GM12892 (cell line): ENCODE results near the gene ATP13A3.
A peak's percentile ranks its signal among the peaks of the same experiment; 100 is the strongest.
"Not testable (repeated sequence)": the region's sequence is repeated elsewhere in the genome, so short reads cannot be mapped to it uniquely, and the experiment has no call there.

Experiments
- DNase-seq: peaks from one replicate; pipeline ENCODE4 v3.0.0; 2011; ENCODE audit not compliant: insufficient read length
- FAIRE-seq: peaks from 2 replicates; lab custom pipeline; 2011; peaks lifted over from hg19 to GRCh38; lab: Jason Lieb, UNC
- POLR2A ChIP-seq: IDR thresholded peaks from 2 replicates; pipeline ENCODE4 v1.6.1; 2011; ENCODE audit warnings: low read depth, low read length, control low read depth
- POLR2AphosphoS5 ChIP-seq: IDR thresholded peaks from 2 replicates; pipeline ENCODE4 v1.6.1; 2011; ENCODE audit warnings: low read depth, low read length, control low read depth
- TAF1 ChIP-seq: IDR thresholded peaks from 2 replicates; pipeline ENCODE4 v1.6.1; 2011; ENCODE audit warnings: low read depth, mild to moderate bottlenecking, control low read depth, low read length, borderline replicate concordance

ATP13A3 gene

GRCh38 chr3:194483850-194484249 is 3.0 kb downstream of the ATP13A3 start:
- DNase-seq (no peak), FAIRE-seq (no peak)
- TF ChIP-seq TAF1 (no peak), POLR2A (no peak), POLR2AphosphoS5 (no peak)

GRCh38 chr3:194482830-194483229 is 4.0 kb downstream of the ATP13A3 start:
- not testable (repeated sequence) for FAIRE-seq, DNase-seq

- TF ChIP-seq POLR2AphosphoS5 = no peak
- no peak for TF ChIP-seq TAF1
- TF ChIP-seq POLR2A = no peak
- FAIRE-seq (no peak), DNase-seq (no peak)
Observed at GRCh38 chr3:194482196-194482593, 4.6 kb downstream of the ATP13A3 start.

DNA sequence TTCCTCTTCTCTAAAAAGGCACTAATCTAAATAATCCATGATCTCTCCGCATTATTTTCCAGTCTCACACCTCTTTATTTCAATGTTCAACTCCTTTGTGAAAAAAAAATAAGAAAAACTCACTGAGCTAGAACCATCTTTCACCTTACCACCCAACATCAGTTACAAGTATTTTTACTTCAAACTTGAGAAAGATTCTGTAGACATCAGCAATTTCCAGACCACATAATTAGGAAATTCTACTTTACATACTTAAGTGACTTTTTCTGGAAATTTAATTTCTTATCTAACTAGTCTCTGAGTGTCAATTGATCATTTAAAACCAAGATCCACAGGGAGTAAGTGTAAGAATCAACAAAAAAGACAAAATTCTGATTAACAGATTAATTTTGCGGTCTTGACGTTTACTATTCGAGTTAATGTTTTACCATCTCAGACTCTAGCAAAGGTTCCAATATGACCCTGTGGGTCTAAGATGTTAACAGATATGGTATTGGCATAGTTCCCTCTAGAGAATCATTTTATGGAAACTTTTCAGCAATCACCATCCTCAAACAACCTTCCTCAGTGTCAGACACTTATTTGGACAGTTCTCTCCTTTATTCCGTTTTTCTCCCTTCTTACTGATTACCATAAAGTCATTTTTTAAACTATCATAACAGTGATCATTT is 5.1 kb downstream of the ATP13A3 start:
- DNase-seq (no peak), FAIRE-seq (no peak)
- TF ChIP-seq TAF1 (no peak), POLR2AphosphoS5 (no peak)

DNA sequence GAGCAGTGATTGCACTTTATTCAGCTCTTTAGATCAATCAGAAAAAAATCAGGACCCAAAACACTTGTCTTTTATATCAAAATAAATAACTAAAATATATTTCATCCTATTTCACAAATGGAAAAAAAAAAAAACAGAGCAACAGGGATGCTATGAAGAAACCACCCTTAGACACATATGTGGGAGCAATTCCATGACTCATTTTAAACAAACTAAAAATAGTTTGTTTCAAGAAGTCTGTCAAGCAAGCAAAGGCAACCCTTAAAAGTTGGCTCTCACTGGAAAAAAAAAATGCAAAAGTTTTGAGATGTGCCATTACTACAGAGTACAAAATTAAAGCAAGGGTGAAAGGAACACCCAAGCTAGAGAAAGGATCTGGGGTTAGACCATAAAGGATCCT is 5.7 kb downstream of the ATP13A3 start:
- FAIRE-seq = no peak
- TF ChIP-seq TAF1 (no peak), POLR2AphosphoS5 (no peak)
- DNase-seq = no peak

DNA sequence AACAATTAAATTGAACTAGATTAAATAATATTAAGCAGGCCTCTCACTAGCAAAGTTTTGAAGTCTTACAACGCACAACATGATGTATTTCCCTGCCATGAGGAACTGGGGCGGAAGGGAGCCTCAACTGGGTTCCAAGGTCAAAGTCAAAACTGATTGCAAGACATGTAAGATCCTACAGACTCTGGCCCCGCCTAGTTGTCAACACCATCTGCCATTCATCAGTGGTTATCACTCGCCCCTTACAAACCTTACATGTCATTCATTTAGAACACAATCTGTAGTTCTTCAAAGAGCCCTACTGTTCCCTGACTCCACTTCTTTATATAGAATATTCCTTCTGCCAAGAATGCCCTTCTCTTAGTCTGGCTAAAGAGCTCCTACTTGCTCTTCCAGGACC is 10.0 kb downstream of the ATP13A3 start:
- TF ChIP-seq TAF1 (no peak), POLR2A (no peak), POLR2AphosphoS5 (no peak)
- DNase-seq = no peak
- no peak for FAIRE-seq

- DNase-seq = no peak
- TF ChIP-seq POLR2AphosphoS5 (no peak), TAF1 (no peak), POLR2A (no peak)
- FAIRE-seq = no peak
Observed at GRCh38 chr3:194475978-194476377, 10.8 kb downstream of the ATP13A3 start.

- TF ChIP-seq POLR2AphosphoS5 (no peak), POLR2A (no peak), TAF1 (no peak)
- DNase-seq = no peak
- no peak for FAIRE-seq
Observed at GRCh38 chr3:194475138-194475932, 11.5 kb downstream of the ATP13A3 start.

- no peak for FAIRE-seq
- DNase-seq = no peak
- no peak for TF ChIP-seq POLR2A
- TF ChIP-seq TAF1 = no peak
- TF ChIP-seq POLR2AphosphoS5 = no peak
Observed at GRCh38 chr3:194474675-194475074, 12.1 kb downstream of the ATP13A3 start.

DNA sequence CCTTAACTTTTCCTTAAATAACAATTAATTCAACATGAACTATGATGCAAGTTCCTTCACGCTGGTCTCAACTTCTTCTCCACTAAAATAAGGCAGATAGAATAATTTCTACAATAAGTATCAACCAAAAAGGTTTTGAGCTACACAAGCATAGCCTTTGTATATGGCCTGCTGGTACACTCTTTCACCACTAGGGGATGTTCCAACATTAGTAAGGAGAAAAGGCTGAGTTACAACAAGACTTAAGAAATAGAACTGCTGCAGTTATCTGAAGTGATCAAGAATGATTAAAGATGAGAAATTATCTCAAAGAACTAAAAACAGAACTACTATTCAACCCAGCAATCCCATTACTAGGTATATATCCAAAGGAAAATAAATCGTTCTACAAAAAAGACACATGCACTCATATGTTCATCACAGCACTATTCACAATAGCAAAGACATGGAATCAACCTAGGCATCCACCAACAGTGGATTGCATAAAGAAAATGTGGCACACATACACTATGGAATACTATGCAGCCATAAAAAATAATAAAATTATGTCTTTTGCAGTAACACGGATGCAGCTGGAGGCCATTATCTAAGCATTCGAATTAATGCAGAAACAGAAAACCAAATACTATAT is 14.4 kb downstream of the ATP13A3 start:
- TF ChIP-seq POLR2A (no peak), TAF1 (no peak), POLR2AphosphoS5 (no peak)
- DNase-seq (no peak), FAIRE-seq (peak; percentile 65)

DNA sequence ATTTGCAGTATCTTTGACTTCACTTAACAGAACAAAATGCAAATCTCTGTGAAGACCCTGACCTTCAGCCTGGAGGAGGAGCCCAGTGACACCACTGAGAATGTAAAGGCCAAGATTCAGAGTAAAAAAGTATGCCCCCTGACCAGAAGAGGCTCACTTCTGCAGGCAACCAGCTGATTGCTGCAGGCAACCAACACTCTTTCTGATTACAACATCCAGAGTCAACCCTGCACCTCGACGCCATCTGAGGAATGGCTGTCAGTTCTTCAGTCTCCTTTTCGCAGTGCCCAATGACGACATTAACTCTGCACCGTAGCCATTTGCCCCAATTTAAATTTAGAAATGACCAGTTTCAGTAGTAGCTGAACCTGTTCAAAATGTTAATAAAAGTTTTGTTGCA is 14.9 kb downstream of the ATP13A3 start:
- TF ChIP-seq TAF1 = no peak
- no peak for TF ChIP-seq POLR2AphosphoS5
- TF ChIP-seq POLR2A = no peak
- FAIRE-seq = peak; percentile 9
- no peak for DNase-seq

- FAIRE-seq (no peak), DNase-seq (no peak)
- TF ChIP-seq POLR2AphosphoS5 (no peak), TAF1 (no peak), POLR2A (no peak)
Observed at GRCh38 chr3:194470615-194471014, 16.2 kb downstream of the ATP13A3 start.

DNA sequence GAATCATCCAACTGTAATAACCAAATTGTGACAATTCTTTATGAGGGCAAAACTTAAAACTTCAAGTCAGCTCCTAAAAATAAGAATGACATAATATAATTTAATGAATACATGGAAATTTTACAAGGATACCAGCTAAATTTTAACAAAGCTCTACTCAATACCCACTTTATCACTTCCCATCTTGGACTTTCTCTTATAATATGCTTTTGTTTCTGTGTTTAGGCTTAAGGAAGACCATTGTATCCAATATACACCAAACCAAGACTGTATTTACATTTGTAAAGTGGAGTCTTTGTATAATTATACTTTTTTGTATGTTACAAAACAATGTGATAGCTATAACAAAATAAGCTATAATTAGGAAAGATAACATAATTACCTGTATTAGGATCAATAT is 16.8 kb downstream of the ATP13A3 start:
- DNase-seq (no peak), FAIRE-seq (no peak)
- TF ChIP-seq POLR2A = no peak
- TF ChIP-seq TAF1 = no peak
- TF ChIP-seq POLR2AphosphoS5 = no peak
